Myocyte (in vitro differentiated cells): ENCODE results near the gene FNDC10. TPM values are rescaled to one million over a fixed set of nuclear protein-coding genes. Genes with fewer than 3 reads are reported as not detected.
A peak's percentile ranks its signal among the peaks of the same experiment; 100 is the strongest.

Experiments
- DNase-seq: peaks from one replicate; pipeline ENCODE4 v3.0.0-alpha.2; 2012; ENCODE audit warnings: low read depth
- total RNA-seq: library from RNA; depleted of rRNA; stranded (reverse); fragments of >200 nt; gene quantifications from 2 replicates; pipeline ENCODE4 v1.2.3, GENCODE V29; 2014

The FNDC10 gene
- total RNA-seq, 1 donor from 2014 or later, result 1.0 TPM

- DNase-seq, result no peak
Observed at GRCh38 chr1:1627829-1628753, 28.2 kb upstream of the FNDC10 start.

GRCh38 chr1:1627261-1627828 is 27.4 kb upstream of the FNDC10 start:
- DNase-seq, result no peak

- no peak for DNase-seq
Observed at GRCh38 chr1:1626207-1627141, 26.5 kb upstream of the FNDC10 start.

GRCh38 chr1:1625824-1626206 is 25.9 kb upstream of the FNDC10 start:
- DNase-seq, result no peak

- no peak for DNase-seq
Observed at GRCh38 chr1:1625404-1625775, 25.5 kb upstream of the FNDC10 start.

GRCh38 chr1:1624443-1625403 is 24.8 kb upstream of the FNDC10 start:
- DNase-seq, result no peak

GRCh38 chr1:1623631-1624442 is 23.9 kb upstream of the FNDC10 start:
- no peak for DNase-seq

- DNase-seq, result no peak
Observed at GRCh38 chr1:1623181-1623630, 23.3 kb upstream of the FNDC10 start.

- DNase-seq, result no peak
Observed at GRCh38 chr1:1622788-1623094, 22.8 kb upstream of the FNDC10 start.

GRCh38 chr1:1622010-1622787 is 22.3 kb upstream of the FNDC10 start:
- DNase-seq, result no peak

GRCh38 chr1:1621173-1622009 is 21.5 kb upstream of the FNDC10 start:
- no peak for DNase-seq

- DNase-seq, result no peak
Observed at GRCh38 chr1:1620433-1621139, 20.7 kb upstream of the FNDC10 start.

- DNase-seq, result peak; percentile 47
Observed at GRCh38 chr1:1619917-1620361, 20.0 kb upstream of the FNDC10 start.

GRCh38 chr1:1618396-1619068 is 18.6 kb upstream of the FNDC10 start:
- DNase-seq, result no peak

GRCh38 chr1:1617925-1618324 is 18.0 kb upstream of the FNDC10 start:
- no peak for DNase-seq

GRCh38 chr1:1617516-1617915 is 17.6 kb upstream of the FNDC10 start:
- DNase-seq, result no peak

GRCh38 chr1:1616838-1617237 is 16.9 kb upstream of the FNDC10 start:
- no peak for DNase-seq
